Esophagus squamous epithelium (tissue), 4 donors: ENCODE results near the gene ADAMTS14.

Experiments used
- CTCF ChIP-seq, 6 experiments: fragments of 450-650 bp in 4 of 6; fragments of 200-600 bp in 2 of 6; sonication (generic) in 2 of 6; IDR thresholded peaks; one replicate each; pipeline ENCODE4 v1.5.1; 2016 to 2019; ENCODE audit warnings: antibody characterized with exemption in 6 of 6, mild to moderate bottlenecking in 4 of 6, moderate library complexity in 4 of 6
- POLR2A ChIP-seq, 4 donors: fragments of 450-650 bp; IDR thresholded peaks; one replicate each; pipeline ENCODE4 v1.6.1; 2017; ENCODE audit warnings: antibody characterized with exemption in 4 of 4, mild to moderate bottlenecking in 4 of 4, moderate library complexity in 3 of 4

- TF ChIP-seq POLR2A (IDR thresholded peaks at IDR 0.05): no peak
- no peak for TF ChIP-seq CTCF (IDR thresholded peaks at IDR 0.05)
Observed at GRCh38 chr10:70699063-70699658, 26.9 kb downstream of the ADAMTS14 start.
